ENCODE results near the gene RPRD2. TPM values are rescaled to one million over a fixed set of nuclear protein-coding genes. Genes with fewer than 3 reads are reported as not detected.

RPRD2 gene
- polyA plus RNA-seq, 1 donor from 2014 or later: 8.6 TPM

- Histone ChIP-seq H4K20me1 (ENCODE audit: insufficient read depth) (no peaks in the 10 kb centered on the region), H3K9ac (ENCODE audit: low read length) (no peak overlapping the region), H2AFZ (ENCODE audit: low read depth, low read length) (no peak overlapping the region), H3F3A (ENCODE audit: insufficient read depth, low read length, poor library complexity, severe bottlenecking) (peaks cover 7% of the 10 kb centered on the region), H3K27me3 (ENCODE audit: insufficient read depth, low read depth, low read length) (no peaks in the 10 kb centered on the region), H3K4me2 (ENCODE audit: low read length) (no peak overlapping the region), H3K9me2 (ENCODE audit: insufficient read depth, low read length) (no peaks in the 10 kb centered on the region), H3K36me3 (ENCODE audit: insufficient read depth, low read length) (peaks cover 15% of the 10 kb centered on the region), H3K79me2 (replicated peaks; ENCODE audit: insufficient read depth, low read length) (no peaks in the 10 kb centered on the region), H3K9me3 (ENCODE audit: low read length) (no peaks in the 10 kb centered on the region), H3K4me3 (ENCODE audit: low read length) (no peak overlapping the region), H3K27ac (ENCODE audit: low read length) (no peak overlapping the region)
- TF ChIP-seq SMC3 (conservative IDR thresholded peaks at IDR 0.05; ENCODE audit: poor library complexity): no peak
- no peak for TF ChIP-seq REST (IDR thresholded peaks at IDR 0.05; ENCODE audit: borderline replicate concordance)
- TF ChIP-seq CTCF (IDR thresholded peaks at IDR 0.05; ENCODE audit: poor library complexity, severe bottlenecking): no peak
- TF ChIP-seq RAD21 (conservative IDR thresholded peaks at IDR 0.05): no peak
- no peak for TF ChIP-seq TAF1 (IDR thresholded peaks at IDR 0.05; ENCODE audit: low read depth)
- no peak for TF ChIP-seq EP300 (conservative IDR thresholded peaks at IDR 0.05; ENCODE audit: poor library complexity, severe bottlenecking)
Observed at GRCh38 chr1:150444232-150444631, 80.3 kb downstream of the RPRD2 start.

GRCh38 chr1:150456146-150456647, 92.2 kb downstream of the RPRD2 start:
- TF ChIP-seq EZH2 (IDR thresholded peaks at IDR 0.05; ENCODE audit: borderline replicate concordance, insufficient read depth, low read length, poor library complexity, severe bottlenecking) (no peak), REST (IDR thresholded peaks at IDR 0.05; ENCODE audit: borderline replicate concordance) (no peak), RAD21 (conservative IDR thresholded peaks at IDR 0.05) (no peak), CTCF (IDR thresholded peaks at IDR 0.05; ENCODE audit: poor library complexity, severe bottlenecking) (no peak), POLR2AphosphoS5 (IDR thresholded peaks at IDR 0.05) (no peak), MXI1 (conservative IDR thresholded peaks at IDR 0.05; ENCODE audit: poor library complexity, severe bottlenecking) (no peak), SMC3 (conservative IDR thresholded peaks at IDR 0.05; ENCODE audit: poor library complexity) (no peak), TAF1 (IDR thresholded peaks at IDR 0.05; ENCODE audit: low read depth) (no peak), EP300 (conservative IDR thresholded peaks at IDR 0.05; ENCODE audit: poor library complexity, severe bottlenecking) (no peak)
- Histone ChIP-seq H3K4me2 (ENCODE audit: low read length) (no peak overlapping the region), H3K4me3 (ENCODE audit: low read length) (no peak overlapping the region), H4K20me1 (ENCODE audit: insufficient read depth) (no peaks in the 10 kb centered on the region), H3F3A (ENCODE audit: insufficient read depth, low read length, poor library complexity, severe bottlenecking) (no peaks in the 10 kb centered on the region), H3K36me3 (ENCODE audit: insufficient read depth, low read length) (no peaks in the 10 kb centered on the region), H3K9me3 (ENCODE audit: low read length) (no peaks in the 10 kb centered on the region), H3K9me2 (ENCODE audit: insufficient read depth, low read length) (no peaks in the 10 kb centered on the region), H3K79me2 (replicated peaks; ENCODE audit: insufficient read depth, low read length) (no peaks in the 10 kb centered on the region), H3K27ac (ENCODE audit: low read length) (no peak overlapping the region), H2AFZ (ENCODE audit: low read depth, low read length) (no peak overlapping the region), H3K9ac (ENCODE audit: low read length) (no peak overlapping the region), H3K27me3 (ENCODE audit: insufficient read depth, low read depth, low read length) (no peaks in the 10 kb centered on the region)
